Activated naive CD8-positive, alpha-beta T cell treated with anti-CD3 and anti-CD28 coated beads, Interleukin-2, amount 10 ng/mL, durations not matched to agents 7 days and 5 days (primary cell): Measurements from ENCODE around the gene CCRL2. TPM values are rescaled to one million over a fixed set of nuclear protein-coding genes. Genes with fewer than 3 reads are reported as not detected.

Experiments used
- ATAC-seq: fragments of 150-1000 bp; cut with Tn5 transposase; one replicate; pipeline ENCODE4 v1.10.0; 2021; ENCODE audit warnings: low read depth, moderate library complexity
- POLR2A ChIA-PET: fragments of 350-600 bp; sonication (Branson Sonifier 250); formaldehyde crosslinking; loops from one replicate; lab custom pipeline; 2021; ENCODE audit warnings: antibody characterized with exemption; lab: Charles Lee
- DNase-seq: peaks from one replicate; pipeline ENCODE4 v3.0.0; 2021
- H3K27ac Mint-ChIP-seq: one replicate; pipeline ENCODE4 v1.8.0; 2022; ENCODE audit warnings: mild to moderate bottlenecking, mixed read lengths
- H3K27me3 Mint-ChIP-seq: one replicate; pipeline ENCODE4 v1.8.0; 2022; ENCODE audit warnings: mild to moderate bottlenecking, moderate library complexity, mixed read lengths
- H3K36me3 Mint-ChIP-seq: one replicate; pipeline ENCODE4 v1.8.0; 2021; ENCODE audit warnings: mild to moderate bottlenecking, mixed read lengths
- H3K4me1 Mint-ChIP-seq: one replicate; pipeline ENCODE4 v1.8.0; 2021; ENCODE audit warnings: mixed read lengths
- H3K4me3 Mint-ChIP-seq: one replicate; pipeline ENCODE4 v1.8.0; 2022; ENCODE audit warnings: mild to moderate bottlenecking, moderate library complexity, mixed read lengths
- H3K9me3 Mint-ChIP-seq: one replicate; pipeline ENCODE4 v1.8.0; 2021; ENCODE audit warnings: mixed read lengths
- total RNA-seq, 2 experiments: library from RNA; stranded (reverse); gene quantifications; one replicate each; pipeline ENCODE4 v1.2.3, GENCODE V29; 2021

CCRL2 gene, protein sequence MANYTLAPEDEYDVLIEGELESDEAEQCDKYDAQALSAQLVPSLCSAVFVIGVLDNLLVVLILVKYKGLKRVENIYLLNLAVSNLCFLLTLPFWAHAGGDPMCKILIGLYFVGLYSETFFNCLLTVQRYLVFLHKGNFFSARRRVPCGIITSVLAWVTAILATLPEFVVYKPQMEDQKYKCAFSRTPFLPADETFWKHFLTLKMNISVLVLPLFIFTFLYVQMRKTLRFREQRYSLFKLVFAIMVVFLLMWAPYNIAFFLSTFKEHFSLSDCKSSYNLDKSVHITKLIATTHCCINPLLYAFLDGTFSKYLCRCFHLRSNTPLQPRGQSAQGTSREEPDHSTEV
- total RNA-seq, result 10 to 100 TPM; 13.5 to 14.4 TPM

- POLR2A ChIA-PET, result interaction anchor here (0.7 to 4.7 kb wide), 12 partner anchors 9 to 570 kb away, joined by 3 to 30 read pairs (median 4); partner anchors contain the start of gene CCDC12
- DNase-seq (peak; percentile 64), ATAC-seq (peak; percentile 86)
- Mint-ChIP-seq H3K27ac (peak within 1 kb of the TSS; percentile 94), H3K36me3 (peaks cover 18% of the 10 kb centered on the region), H3K9me3 (peaks cover 5% of the 10 kb centered on the region), H3K27me3 (peaks cover 15% of the 10 kb centered on the region), H3K4me1 (peaks cover 35% of the 10 kb centered on the region), H3K4me3 (peak within 1 kb of the TSS; percentile 89)
These were observed at the start of gene CCRL2, which contains the start of gene CCR5AS for GRCh38 chr3:46406788-46407611. Gene CCRL2 (plus strand): TSS chr3:46407259. CDS start chr3:46408080, 821 bp downstream. Gene CCR5AS (minus strand): TSS chr3:46407066.

DNA sequence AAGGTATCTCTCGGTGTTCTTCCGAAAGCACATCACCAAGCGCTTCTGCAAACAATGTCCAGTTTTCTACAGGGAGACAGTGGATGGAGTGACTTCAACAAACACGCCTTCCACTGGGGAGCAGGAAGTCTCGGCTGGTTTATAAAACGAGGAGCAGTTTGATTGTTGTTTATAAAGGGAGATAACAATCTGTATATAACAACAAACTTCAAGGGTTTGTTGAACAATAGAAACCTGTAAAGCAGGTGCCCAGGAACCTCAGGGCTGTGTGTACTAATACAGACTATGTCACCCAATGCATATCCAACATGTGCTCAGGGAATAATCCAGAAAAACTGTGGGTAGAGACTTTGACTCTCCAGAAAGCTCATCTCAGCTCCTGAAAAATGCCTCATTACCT lies 48.6 kb upstream of the CCRL2 start:
- DNase-seq, result no peak
- H3K4me3 Mint-ChIP-seq, result no peak overlapping the region
- ATAC-seq, result no peak
- POLR2A ChIA-PET, result interaction anchor here (0.6 kb wide), 1 partner anchor 9 kb away, joined by 3 read pairs; no protein-coding TSS in a partner anchor
- peaks cover 3% of the 10 kb centered on the region for H3K27me3 Mint-ChIP-seq
- H3K9me3 Mint-ChIP-seq, result no peaks in the 10 kb centered on the region
- no peak overlapping the region for H3K27ac Mint-ChIP-seq
- H3K4me1 Mint-ChIP-seq, result peaks cover 66% of the 10 kb centered on the region
- H3K36me3 Mint-ChIP-seq, result peaks cover 68% of the 10 kb centered on the region

- Mint-ChIP-seq H3K9me3 (peaks cover 3% of the 10 kb centered on the region), H3K4me1 (peaks cover 64% of the 10 kb centered on the region), H3K27me3 (peaks cover 3% of the 10 kb centered on the region), H3K36me3 (peaks cover 72% of the 10 kb centered on the region), H3K4me3 (peak overlapping the region; percentile 8), H3K27ac (no peak overlapping the region)
- DNase-seq (no peak), ATAC-seq (no peak)
- POLR2A ChIA-PET, result interaction anchor here (0.6 to 1.5 kb wide), 3 partner anchors 11 to 76 kb away, joined by 3 to 4 read pairs (median 3); no protein-coding TSS in a partner anchor
These were observed 47.1 kb upstream of the CCRL2 start for GRCh38 chr3:46359733-46360493.

DNA sequence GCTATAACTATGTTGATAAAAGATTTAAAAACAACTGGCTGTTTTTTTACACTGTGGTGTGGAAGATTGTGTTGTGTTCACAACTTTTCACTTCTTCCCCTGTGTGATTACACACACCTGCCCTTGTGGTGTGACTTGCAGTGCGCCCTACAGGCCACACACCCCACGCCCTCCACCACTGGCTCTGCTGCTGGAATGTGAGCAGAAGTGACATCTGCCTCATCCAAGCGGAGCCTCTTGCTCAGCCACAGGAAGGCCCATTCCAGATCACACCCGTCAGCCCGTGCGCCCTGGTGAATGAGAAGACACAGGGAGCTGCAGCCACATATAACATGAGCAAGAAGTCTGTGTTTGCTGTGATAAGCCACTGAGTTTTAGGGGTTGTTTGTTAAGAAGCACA lies 46.2 kb upstream of the CCRL2 start:
- H3K36me3 Mint-ChIP-seq, result peaks cover 67% of the 10 kb centered on the region
- POLR2A ChIA-PET, result interaction anchor here (1.0 kb wide), 1 partner anchor 9 kb away, joined by 3 read pairs; no protein-coding TSS in a partner anchor
- ATAC-seq (no peak), DNase-seq (no peak)
- peaks cover 59% of the 10 kb centered on the region for H3K4me1 Mint-ChIP-seq
- peak overlapping the region; percentile 60 for H3K27ac Mint-ChIP-seq
- peaks cover 3% of the 10 kb centered on the region for H3K27me3 Mint-ChIP-seq
- H3K4me3 Mint-ChIP-seq, result peak overlapping the region; percentile 20
- peaks cover 6% of the 10 kb centered on the region for H3K9me3 Mint-ChIP-seq

- Mint-ChIP-seq H3K27ac (peak overlapping the region; percentile 60), H3K4me3 (peak overlapping the region; percentile 20), H3K9me3 (peaks cover 7% of the 10 kb centered on the region), H3K4me1 (peaks cover 59% of the 10 kb centered on the region), H3K27me3 (no peaks in the 10 kb centered on the region), H3K36me3 (peaks cover 67% of the 10 kb centered on the region)
- ATAC-seq (peak; percentile 36), DNase-seq (no peak)
- POLR2A ChIA-PET, result interaction anchor here (0.7 to 1.0 kb wide), 2 partner anchors 8 to 147 kb away, joined by 3 to 4 read pairs; no protein-coding TSS in a partner anchor
These were observed 45.4 kb upstream of the CCRL2 start for GRCh38 chr3:46361408-46362283.

GRCh38 chr3:46365041-46365440 lies 42.0 kb upstream of the CCRL2 start:
- no peak for DNase-seq
- POLR2A ChIA-PET, result no interaction called here
- Mint-ChIP-seq H3K27ac (no peak overlapping the region), H3K4me3 (no peak overlapping the region), H3K36me3 (peaks cover 42% of the 10 kb centered on the region), H3K9me3 (peaks cover 7% of the 10 kb centered on the region), H3K27me3 (no peaks in the 10 kb centered on the region), H3K4me1 (peaks cover 62% of the 10 kb centered on the region)
- no peak for ATAC-seq

DNA sequence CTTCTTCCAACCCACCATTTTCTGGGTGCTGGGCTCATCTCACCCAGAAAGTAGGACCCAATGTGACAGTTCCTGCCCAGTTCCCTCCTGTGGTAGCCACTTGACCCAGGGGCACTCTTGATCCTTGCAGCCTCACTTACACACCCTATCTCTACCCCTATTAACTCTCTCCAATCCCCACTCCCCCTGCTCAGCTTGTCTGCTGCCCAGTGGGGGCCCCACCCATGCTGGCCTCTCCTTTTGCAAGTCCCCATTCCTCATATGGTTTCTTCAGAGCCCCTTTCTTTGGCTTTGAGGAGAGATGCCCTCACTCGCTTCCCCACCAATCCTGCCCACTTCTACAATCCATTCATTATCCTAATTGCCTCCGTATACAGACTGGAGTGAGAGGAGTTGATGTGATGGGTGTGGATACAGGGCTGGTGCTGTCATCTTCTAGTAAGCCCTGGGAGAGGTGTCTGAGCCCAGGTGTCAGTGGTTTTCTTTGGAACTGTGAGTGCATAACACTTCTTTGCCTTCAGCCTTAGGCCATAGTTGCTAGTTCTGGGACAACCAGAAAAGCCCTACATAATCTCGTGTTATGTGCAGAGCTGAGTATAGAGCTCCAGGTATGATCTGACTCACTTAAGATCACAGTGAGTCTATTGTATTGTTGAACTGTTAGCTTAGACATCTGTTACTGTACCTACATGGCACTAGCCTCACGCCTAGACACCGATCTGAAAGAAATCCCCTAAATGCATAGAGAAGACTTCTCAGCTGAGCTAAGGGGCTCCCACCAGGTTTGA lies 41.1 kb upstream of the CCRL2 start:
- Mint-ChIP-seq H3K27ac (no peak overlapping the region), H3K4me3 (no peak overlapping the region), H3K36me3 (peaks cover 34% of the 10 kb centered on the region), H3K27me3 (no peaks in the 10 kb centered on the region), H3K4me1 (peaks cover 63% of the 10 kb centered on the region), H3K9me3 (peaks cover 7% of the 10 kb centered on the region)
- DNase-seq (no peak), ATAC-seq (no peak)
- POLR2A ChIA-PET, result no interaction called here

GRCh38 chr3:46367811-46368210 lies 39.2 kb upstream of the CCRL2 start:
- Mint-ChIP-seq H3K4me3 (no peak overlapping the region), H3K4me1 (peaks cover 59% of the 10 kb centered on the region), H3K27ac (peak overlapping the region; percentile 71), H3K36me3 (peaks cover 29% of the 10 kb centered on the region), H3K27me3 (no peaks in the 10 kb centered on the region), H3K9me3 (peaks cover 7% of the 10 kb centered on the region)
- POLR2A ChIA-PET, result interaction anchor here (1.1 to 5.9 kb wide), 9 partner anchors 13 to 161 kb away, joined by 3 to 57 read pairs (median 18); partner anchors contain the start of genes CCR1 and CCR2
- no peak for ATAC-seq
- DNase-seq, result no peak

DNA sequence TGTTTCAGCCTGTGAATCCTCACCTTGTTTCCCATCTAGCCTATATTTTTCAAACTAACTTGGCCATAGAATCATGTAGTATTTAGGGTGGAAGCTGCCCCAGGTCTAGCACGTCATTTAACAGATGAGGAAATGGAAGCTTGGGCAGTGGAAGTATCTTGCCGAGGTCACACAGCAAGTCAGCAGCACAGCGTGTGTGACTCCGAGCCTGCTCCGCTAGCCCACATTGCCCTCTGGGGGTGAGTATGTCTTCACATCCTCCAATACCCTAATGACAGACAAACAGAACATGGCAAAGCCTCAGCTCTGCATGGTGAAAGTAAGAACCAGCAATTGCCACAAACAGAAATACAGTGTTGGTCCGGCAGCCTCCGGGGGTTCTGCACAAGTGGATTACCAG lies 38.5 kb upstream of the CCRL2 start:
- peaks cover 65% of the 10 kb centered on the region for H3K4me1 Mint-ChIP-seq
- peaks cover 36% of the 10 kb centered on the region for H3K36me3 Mint-ChIP-seq
- H3K9me3 Mint-ChIP-seq, result peaks cover 7% of the 10 kb centered on the region
- DNase-seq, result peak; percentile 51
- H3K27ac Mint-ChIP-seq, result peak overlapping the region; percentile 71
- peak; percentile 59 for ATAC-seq
- POLR2A ChIA-PET, result interaction anchor here (1.1 to 5.9 kb wide), 10 partner anchors 12 to 161 kb away, joined by 3 to 57 read pairs (median 15); partner anchors contain the start of genes CCR1 and CCR2
- H3K27me3 Mint-ChIP-seq, result no peaks in the 10 kb centered on the region
- H3K4me3 Mint-ChIP-seq, result no peak overlapping the region

DNA sequence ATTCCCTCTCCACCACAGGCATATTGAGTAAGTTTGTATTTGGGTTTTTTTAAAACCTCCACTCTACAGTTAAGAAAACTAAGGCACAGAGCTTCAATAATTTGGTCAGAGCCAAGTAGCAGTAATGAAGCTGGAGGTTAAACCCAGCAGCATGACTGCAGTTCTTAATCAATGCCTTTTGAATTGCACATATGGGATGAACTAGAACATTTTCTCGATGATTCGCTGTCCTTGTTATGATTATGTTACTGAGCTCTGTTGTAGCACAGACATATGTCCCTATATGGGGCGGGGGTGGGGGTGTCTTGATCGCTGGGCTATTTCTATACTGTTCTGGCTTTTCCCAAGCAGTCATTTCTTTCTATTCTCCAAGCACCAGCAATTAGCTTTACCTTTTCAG lies 37.9 kb upstream of the CCRL2 start:
- Mint-ChIP-seq H3K4me3 (no peak overlapping the region), H3K4me1 (peaks cover 67% of the 10 kb centered on the region), H3K27ac (peak overlapping the region; percentile 81)

DNA sequence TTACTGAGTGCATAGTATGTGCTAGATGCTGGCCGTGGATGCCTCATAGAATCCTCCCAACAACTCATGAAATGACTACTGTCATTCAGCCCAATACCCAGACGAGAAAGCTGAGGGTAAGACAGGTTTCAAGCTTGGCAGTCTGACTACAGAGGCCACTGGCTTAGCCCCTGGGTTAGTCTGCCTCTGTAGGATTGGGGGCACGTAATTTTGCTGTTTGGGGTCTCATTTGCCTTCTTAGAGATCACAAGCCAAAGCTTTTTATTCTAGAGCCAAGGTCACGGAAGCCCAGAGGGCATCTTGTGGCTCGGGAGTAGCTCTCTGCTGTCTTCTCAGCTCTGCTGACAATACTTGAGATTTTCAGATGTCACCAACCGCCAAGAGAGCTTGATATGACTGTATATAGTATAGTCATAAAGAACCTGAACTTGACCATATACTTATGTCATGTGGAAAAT lies 37.4 kb upstream of the CCRL2 start:
- Mint-ChIP-seq H3K27me3 (no peaks in the 10 kb centered on the region), H3K9me3 (peaks cover 5% of the 10 kb centered on the region), H3K4me1 (peaks cover 71% of the 10 kb centered on the region), H3K4me3 (peak overlapping the region; percentile 63), H3K36me3 (peaks cover 37% of the 10 kb centered on the region), H3K27ac (peak overlapping the region; percentile 81)
- POLR2A ChIA-PET, result interaction anchor here (0.9 to 5.9 kb wide), 13 partner anchors 8 to 283 kb away, joined by 3 to 57 read pairs (median 18); partner anchors contain the start of genes CCR1 and CCR2
- DNase-seq, result no peak
- ATAC-seq, result peak; percentile 32

More for the DNA sequence above, 37.9 kb upstream of the CCRL2 start:
- H3K27me3 Mint-ChIP-seq, result no peaks in the 10 kb centered on the region
- H3K9me3 Mint-ChIP-seq, result peaks cover 5% of the 10 kb centered on the region
- H3K36me3 Mint-ChIP-seq, result peaks cover 35% of the 10 kb centered on the region
- DNase-seq (no peak), ATAC-seq (no peak)
- POLR2A ChIA-PET, result interaction anchor here (0.9 to 5.9 kb wide), 12 partner anchors 15 to 282 kb away, joined by 3 to 57 read pairs (median 18); partner anchors contain the start of genes CCR1 and CCR2
